ENCODE measurements around the gene NKD1.
A peak's percentile ranks its signal among the peaks of the same experiment; 100 is the strongest.

Gene NKD1

GRCh38 chr16:50602531-50603205, 54.5 kb downstream of the NKD1 start:
- peak; percentile 11 for DNase-seq

DNA sequence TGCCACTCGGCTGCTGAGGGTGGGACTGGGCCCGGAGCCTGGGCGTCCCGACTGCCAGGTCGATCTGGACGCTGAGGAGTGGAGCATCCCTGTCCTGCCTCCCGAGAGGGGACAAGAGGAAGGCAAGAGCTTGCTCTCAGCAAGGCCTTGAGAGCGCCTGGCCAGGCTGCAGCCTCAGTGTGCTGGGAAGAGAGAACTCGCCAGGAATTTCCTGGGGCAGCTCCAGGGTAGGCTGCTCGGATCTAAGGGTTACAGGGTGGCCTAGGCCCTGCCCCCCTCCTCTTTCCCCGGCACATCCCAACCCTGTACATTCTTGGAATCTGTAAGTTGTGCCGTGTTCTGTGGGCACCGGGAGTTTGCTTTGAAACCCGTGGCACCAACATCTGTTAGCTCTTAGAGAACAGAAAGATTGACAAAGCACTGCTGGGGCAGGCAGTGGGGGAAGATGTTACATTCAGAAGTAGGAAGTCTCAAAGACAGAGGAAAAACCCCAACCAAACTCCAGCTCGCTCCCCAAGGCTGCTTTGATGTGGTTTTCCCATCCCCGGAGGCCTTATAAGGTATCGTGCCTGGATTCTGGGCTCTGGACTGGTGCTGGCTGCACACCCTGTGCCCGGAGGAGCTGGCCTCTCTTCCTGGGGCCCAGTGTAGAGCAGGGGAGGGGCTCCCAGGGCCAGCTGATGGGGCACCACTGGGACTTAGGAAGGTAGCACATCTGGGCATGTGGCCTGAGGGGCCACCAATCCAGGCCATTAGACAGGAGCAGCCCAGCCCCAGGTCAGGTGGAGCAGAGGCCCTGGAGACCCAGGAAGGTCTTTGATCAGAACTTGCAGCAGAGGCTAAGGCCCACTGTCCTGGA, 55.2 kb downstream of the NKD1 start:
- no peak for DNase-seq

DNA sequence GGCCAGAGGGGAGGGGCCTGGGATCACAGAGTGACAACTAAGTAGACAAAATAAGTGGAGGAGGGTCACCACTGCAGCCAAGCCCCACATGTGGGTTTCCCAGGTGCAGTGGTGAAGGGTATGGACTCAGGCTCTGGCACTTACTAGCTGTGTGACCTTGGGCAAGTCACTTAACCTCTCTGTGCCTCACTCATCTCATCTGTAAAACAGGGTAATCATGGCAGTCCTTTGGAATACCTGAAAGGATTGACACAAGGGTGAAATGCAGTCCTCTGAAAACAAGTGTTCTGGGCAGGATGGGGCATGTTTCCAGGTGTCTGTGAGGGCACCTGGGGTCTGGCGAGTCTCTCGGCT, 55.8 kb downstream of the NKD1 start:
- no peak for DNase-seq

GRCh38 chr16:50604610-50605009, 56.4 kb downstream of the NKD1 start:
- DNase-seq = no peak

- DNase-seq = no peak
Observed at GRCh38 chr16:50605733-50606430, 57.7 kb downstream of the NKD1 start.

DNA sequence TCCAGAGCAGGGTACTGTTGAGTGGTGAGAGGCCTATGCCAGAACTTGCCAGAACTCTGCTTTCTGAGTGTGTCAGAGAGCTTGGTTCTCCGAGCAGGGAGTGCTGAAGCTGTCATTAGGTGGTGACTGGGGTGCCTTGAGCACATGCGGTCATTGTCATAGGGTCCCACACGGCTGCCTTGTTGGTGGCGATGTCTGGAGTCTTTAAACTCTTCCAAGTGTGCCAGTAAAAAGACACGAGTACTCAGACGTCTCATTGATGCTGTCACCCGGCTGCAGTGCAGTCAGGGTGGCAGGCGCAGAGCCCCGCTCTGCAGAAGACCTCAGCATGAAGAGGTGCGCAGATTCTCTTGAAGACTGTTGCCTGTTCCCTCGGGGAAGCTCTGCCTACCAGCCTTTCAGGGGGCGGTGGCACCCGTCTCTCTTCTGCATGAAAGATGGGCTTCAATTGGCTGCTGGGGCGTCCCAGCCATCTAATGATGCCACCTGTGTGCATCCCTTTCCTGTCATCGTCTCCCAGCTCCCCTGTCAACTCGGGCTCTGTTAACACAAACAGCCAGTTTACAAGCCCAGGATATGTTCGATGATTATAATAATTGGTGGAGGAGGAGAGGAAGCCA, 58.3 kb downstream of the NKD1 start:
- DNase-seq = no peak

DNA sequence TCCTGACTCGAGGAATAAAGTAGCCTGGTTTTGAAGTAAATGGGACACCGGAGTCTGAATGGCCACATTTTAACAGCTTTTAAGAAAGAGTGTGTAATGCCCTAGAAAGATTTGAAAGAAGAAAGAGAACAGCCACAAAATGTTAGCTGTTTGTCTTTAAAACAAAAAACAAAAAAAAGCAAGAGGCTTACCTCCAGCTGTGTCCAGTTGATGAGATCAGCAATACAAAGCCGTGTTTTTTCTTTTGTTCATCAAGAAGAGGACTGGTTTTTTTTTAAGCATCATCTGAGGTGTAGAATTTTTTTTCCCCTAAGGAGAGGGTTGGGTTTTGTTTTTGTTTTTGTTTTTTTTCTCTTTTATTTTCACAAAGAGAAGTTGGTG, 58.8 kb downstream of the NKD1 start:
- DNase-seq = no peak

- no peak for DNase-seq
Observed at GRCh38 chr16:50607447-50607846, 59.3 kb downstream of the NKD1 start.

DNA sequence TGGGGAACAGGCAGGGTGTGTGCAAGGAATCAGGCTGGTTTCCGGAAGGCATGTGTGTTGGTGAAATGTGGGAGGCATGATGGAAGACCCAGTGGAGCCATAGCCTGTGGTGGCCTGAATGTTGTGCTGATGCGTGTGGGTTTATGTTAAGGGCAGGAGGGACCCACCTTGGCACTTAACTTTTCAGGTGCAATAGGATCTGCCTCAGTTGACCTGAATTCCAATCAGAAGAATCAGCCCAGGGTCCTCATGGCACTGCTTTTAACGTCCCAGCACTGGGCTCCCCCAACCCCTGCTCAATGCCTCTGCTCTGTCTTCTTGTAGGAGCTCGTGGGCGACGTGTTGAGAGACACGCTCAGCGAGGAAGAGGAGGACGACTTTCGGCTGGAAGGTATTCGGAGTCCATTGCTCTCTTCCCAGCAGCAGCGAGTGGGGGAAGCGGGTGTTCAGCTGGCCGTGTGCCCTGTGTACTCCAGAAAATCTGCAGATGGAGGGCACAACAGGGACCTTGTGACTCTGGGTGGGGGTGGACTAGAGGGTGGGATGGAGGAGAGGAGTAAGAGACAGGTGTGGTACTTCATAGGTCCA, 59.9 kb downstream of the NKD1 start:
- no peak for DNase-seq

- DNase-seq = no peak
Observed at GRCh38 chr16:50609049-50609448, 60.9 kb downstream of the NKD1 start.

DNA sequence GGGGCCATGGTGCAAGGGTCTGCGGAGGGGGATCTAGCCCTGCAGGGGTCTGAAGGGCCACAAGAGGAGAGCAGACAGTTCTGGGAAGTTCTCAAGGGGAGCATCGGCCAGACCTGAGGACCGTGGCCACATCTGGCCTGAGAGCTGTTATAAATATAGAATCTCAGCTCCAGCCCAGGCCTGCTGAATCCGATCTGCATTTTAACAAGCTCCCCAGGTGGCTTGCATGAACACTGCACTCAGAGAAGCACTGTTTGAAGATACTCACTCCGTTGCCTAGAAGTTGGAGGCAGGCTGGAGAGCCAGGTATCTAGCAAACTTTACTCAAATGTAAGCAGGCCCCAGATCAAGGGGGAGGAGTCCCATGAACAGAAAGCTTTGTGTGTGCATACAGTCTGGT, 61.3 kb downstream of the NKD1 start:
- DNase-seq = no peak

DNA sequence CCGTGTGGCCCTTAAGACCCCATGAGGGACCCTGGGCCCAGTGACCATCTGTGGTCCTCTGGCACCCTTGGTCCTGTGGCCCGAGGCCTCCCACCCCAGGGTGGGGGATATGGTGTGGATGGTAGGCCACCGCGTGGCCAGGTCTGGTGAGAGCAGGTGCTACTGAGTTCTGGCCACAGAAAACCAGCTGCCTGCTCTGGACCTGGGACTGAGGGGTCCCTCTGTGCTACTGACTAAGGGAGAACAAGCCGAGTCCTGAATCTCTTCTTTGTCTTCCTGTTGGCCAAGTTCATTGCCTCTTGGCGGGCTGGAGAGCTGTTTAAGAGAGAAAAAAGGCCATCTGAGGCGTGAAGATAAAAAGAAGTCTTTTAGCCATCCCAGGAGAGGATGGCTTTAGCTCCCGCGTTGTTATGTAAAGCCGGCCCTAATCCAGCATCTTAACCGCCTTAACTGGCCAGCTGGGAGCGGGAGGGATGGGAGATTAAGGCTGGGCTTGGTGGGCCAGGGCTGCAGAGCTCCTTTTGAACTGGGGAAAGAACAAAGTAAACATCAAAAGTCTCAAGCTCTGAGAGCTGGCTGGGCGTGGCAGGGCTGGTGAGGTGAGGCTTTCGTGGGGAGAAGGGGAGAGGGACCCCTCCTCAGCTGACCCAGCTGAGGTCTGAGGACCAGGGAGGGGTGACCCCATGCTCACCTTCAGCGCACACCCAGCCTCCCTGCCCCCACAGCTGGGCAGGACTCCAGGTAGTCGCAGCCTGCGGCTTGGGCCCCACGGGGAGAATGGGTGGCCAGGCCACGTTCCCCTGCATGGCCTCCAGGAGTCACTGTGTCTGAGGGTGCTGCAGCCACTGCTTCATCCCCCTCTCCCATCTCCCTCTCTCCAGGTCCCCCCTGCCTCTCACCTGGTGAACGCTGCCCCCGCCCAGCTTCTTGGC, 62.4 kb downstream of the NKD1 start:
- no peak for DNase-seq

DNA sequence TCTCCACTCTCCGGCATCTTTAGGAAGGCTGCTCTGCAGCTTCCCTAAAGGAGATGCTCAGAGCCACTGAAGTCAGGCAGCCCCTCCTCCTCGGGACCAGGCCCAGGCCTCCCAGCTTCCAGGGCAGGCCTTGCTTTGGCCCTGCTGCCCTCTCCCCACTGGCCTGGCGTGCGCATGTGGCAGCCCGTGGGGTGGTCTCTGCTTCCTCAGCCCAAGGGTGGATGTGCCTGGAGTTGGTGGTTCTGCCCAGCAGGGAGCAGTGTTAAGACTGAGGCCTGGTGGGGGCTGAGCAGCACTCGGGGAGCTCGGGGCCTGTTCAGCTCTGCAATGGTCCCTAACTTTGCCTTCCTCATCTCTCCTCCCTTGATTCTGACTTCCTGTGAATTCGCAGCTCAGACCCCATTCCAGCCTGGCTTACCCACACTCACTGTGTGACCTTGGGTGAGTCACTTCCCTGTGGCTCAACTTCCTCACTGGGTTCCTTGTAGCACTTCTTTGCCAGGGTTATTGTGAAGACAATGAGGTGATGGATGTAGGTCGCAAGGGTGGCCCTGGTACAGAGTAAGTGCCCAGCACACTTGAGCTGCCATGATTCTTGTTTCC, 63.2 kb downstream of the NKD1 start:
- DNase-seq = no peak

DNA sequence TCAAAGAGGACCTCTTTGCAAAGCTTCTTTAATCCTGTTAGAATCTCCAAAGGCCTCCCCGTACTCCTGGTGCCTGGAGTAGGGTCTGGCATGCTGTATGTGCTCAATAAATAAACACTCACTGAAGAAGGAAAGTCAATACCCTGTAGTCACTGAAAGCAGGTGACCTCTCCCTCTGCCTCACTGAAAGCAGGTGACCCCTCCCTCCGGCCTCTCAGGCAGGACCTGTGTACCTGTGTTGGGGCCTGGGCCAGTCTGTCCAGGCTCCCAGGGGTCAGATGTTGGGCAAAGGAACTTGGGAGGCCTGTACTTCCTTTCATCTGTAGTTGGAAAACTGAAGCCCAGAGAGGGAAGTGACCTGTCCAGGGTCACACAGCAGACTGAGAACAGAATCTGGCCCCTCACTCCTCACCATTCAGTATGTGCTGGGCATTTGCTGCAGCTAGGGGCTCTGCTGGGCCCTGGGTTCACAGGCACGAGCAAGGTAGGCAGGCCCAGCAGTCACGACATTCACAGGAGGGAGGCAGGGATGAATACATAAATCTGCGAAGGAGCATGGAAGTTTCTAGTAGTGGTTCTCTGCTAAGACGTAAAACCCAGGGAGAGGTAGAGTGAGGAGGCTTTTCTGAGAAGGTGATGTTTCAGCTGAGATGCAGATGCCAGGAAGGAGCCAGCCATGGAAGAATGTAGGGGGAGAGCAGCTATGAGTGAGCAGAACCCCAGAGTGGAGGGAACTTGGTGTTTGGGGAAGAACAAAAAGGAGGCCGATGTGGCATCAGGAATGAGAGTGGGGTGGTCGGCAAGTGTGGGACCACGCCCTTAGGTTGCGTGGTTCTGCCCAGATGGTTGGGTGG, 64.0 kb downstream of the NKD1 start:
- DNase-seq = no peak

- DNase-seq = no peak
Observed at GRCh38 chr16:50612849-50613198, 64.6 kb downstream of the NKD1 start.

- no peak for DNase-seq
Observed at GRCh38 chr16:50613281-50613963, 65.2 kb downstream of the NKD1 start.

DNA sequence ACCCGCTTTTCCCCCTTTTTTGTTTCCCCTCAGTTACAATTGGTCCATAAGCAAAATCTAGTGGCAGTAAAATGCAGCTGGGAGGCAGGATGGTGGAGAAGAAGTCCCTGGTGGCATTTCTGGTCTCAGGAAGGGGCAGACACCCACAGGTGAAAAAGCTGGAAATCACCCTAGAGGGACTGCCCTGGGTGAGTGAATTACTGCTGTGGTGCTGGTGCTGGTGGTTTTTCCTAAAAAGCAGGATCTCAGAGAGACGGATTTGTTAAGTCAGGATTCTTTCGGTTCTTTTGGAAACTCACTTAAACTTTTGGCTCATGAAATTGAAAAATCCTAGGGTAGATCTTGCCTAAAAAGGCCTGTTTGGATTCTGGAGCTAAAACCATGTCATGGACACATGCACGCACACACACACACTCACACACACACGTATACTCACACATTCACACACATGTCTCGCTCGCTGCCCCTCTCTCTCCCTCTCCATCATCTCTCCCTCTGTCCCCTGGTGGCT, 65.8 kb downstream of the NKD1 start:
- DNase-seq = no peak

- DNase-seq = no peak
Observed at GRCh38 chr16:50614955-50615724, 66.9 kb downstream of the NKD1 start.

DNA sequence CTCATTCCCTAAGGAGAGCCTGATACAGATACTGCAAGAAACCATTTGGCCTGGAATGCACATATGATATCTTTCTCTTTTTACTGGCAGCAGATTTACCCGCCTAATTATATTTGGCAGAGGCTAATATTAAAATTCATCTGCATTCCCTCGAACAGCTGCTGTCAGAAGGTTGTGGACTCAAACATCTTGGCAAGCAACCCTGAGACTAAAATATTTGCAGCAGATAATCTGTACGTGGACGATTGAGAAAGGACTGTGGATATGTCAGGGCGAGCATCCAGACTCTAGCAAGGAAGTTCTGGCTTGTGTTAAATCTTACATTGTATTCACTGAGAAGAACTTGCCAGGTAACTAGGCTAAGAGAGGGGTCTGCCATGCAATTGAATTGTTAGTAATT, 67.7 kb downstream of the NKD1 start:
- no peak for DNase-seq
